Caco-2 (cell line): ENCODE data around the gene EAPP. TPM values are rescaled to one million over a fixed set of nuclear protein-coding genes. Genes with fewer than 3 reads are reported as not detected.
"Not testable (repeated sequence)": the region's sequence is repeated elsewhere in the genome, so short reads cannot be mapped to it uniquely, and the experiment has no call there.

Experiments
- BruUV-seq: library from RNA; stranded (reverse); fragments of 400-500 nt; replicated peaks from 2 replicates; lab custom pipeline; 2021; lab: Mats Ljungman, UMichigan
- CTCF ChIA-PET: fragments of 300-600 bp; sonication (Branson Sonifier 250); formaldehyde crosslinking; loops from one replicate; lab custom pipeline; 2022; ENCODE audit warnings: antibody characterized with exemption; lab: Charles Lee
- POLR2A ChIA-PET: fragments of 300-600 bp; sonication (Branson Sonifier 250); formaldehyde crosslinking; loops from one replicate; lab custom pipeline; 2022; ENCODE audit warnings: antibody characterized with exemption; lab: Charles Lee
- DNase-seq, 2 experiments: peaks; one replicate each; pipeline versions ENCODE4 v3.0.0 to v3.0.0-alpha.2; 2020 to 2022
- H3K27me3 ChIP-seq: replicated peaks from 2 replicates; pipeline ENCODE4 v1.6.0; 2011; ENCODE audit warnings: low read length; ENCODE audit not compliant: control insufficient read depth, insufficient read depth
- H3K36me3 ChIP-seq: 2 replicates; pipeline ENCODE4 v1.5.1; 2011; ENCODE audit warnings: low read length; ENCODE audit not compliant: control insufficient read depth, insufficient read depth
- H3K4me1 ChIP-seq: fragments of 250-450 bp; sonication (Bioruptor Pico); 2 replicates; pipeline ENCODE4 v1.5.1; 2020; ENCODE audit warnings: mild to moderate bottlenecking
- H3K4me3 ChIP-seq: 2 replicates; pipeline ENCODE4 v1.5.1; 2011; ENCODE audit warnings: low read depth, mild to moderate bottlenecking, control low read depth, low read length
- H3K9me3 ChIP-seq: fragments of 250-450 bp; sonication (Bioruptor Pico); 2 replicates; pipeline ENCODE4 v1.5.1; 2020; ENCODE audit warnings: mild to moderate bottlenecking, moderate library complexity
- H3K27ac Mint-ChIP-seq: one replicate; pipeline ENCODE4 v1.8.0; 2022; ENCODE audit warnings: mixed read lengths; ENCODE audit not compliant: unreplicated experiment
- H3K27me3 Mint-ChIP-seq: one replicate; pipeline ENCODE4 v1.8.0; 2022; ENCODE audit warnings: mixed read lengths; ENCODE audit not compliant: insufficient read depth, unreplicated experiment
- H3K36me3 Mint-ChIP-seq: one replicate; pipeline ENCODE4 v1.8.0; 2022; ENCODE audit warnings: mild to moderate bottlenecking, mixed read lengths; ENCODE audit not compliant: insufficient read depth, unreplicated experiment
- H3K4me1 Mint-ChIP-seq: one replicate; pipeline ENCODE4 v1.8.0; 2022; ENCODE audit warnings: low read depth, mixed read lengths; ENCODE audit not compliant: unreplicated experiment
- H3K4me3 Mint-ChIP-seq: one replicate; pipeline ENCODE4 v1.8.0; 2022; ENCODE audit warnings: mild to moderate bottlenecking, moderate library complexity, mixed read lengths; ENCODE audit not compliant: unreplicated experiment
- H3K9me3 Mint-ChIP-seq: one replicate; pipeline ENCODE4 v1.8.0; 2022; ENCODE audit warnings: mixed read lengths; ENCODE audit not compliant: unreplicated experiment
- CTCF ChIP-seq, 2 experiments: fragments of 200-600 bp in 1 of 2; IDR thresholded peaks; 1 replicate in 1 of 2; 2 replicates in 1 of 2; pipeline versions ENCODE4 v1.5.1 to v1.8.0; 2011 to 2022; ENCODE audit warnings: antibody characterized with exemption in 1 of 2, control low read depth in 1 of 2, inconsistent platforms in 1 of 2, low read depth in 1 of 2, low read length in 1 of 2, mild to moderate bottlenecking in 1 of 2, moderate library complexity in 1 of 2; ENCODE audit not compliant: insufficient read depth in 1 of 2, severe bottlenecking in 1 of 2, unreplicated experiment in 1 of 2
- intact Hi-C: fragments of 100-400 bp; cut with micrococcal nuclease; formaldehyde crosslinking; loops from one replicate; pipeline ENCODE4 v1.10.0; 2022; ENCODE audit not compliant: unreplicated experiment
- total RNA-seq: library from RNA; stranded (reverse); gene quantifications from 2 replicates; pipeline ENCODE4 v1.2.3, GENCODE V29; 2022

EAPP gene
- total RNA-seq, 1 experiment from 2014 or later: 30.7 TPM

- DNase-seq: no peak
- Histone ChIP-seq H3K4me1 (peaks cover 19% of the 10 kb centered on the region), H3K4me3 (no peak overlapping the region), H3K27me3 (no peaks in the 10 kb centered on the region), H3K9me3 (no peaks in the 10 kb centered on the region), H3K36me3 (no peaks in the 10 kb centered on the region)
- H3K4me3 Mint-ChIP-seq: no peak overlapping the region
- no peak for TF ChIP-seq CTCF (IDR thresholded peaks at IDR 0.05; ENCODE audit: insufficient read depth in 1 of 2, low read depth in 1 of 2, low read length in 1 of 2, severe bottlenecking in 1 of 2, unreplicated experiment in 1 of 2)
- intact Hi-C loops: no loop called here
- BruUV-seq: no TSS peak
- ChIA-PET CTCF (no interaction called here), POLR2A (no interaction called here)
- no peak overlapping the region for H3K27ac Mint-ChIP-seq
- no peaks in the 10 kb centered on the region for H3K36me3 Mint-ChIP-seq
- H3K27me3 Mint-ChIP-seq: no peaks in the 10 kb centered on the region
- H3K4me1 Mint-ChIP-seq: peaks cover 7% of the 10 kb centered on the region
- no peaks in the 10 kb centered on the region for H3K9me3 Mint-ChIP-seq
Measured at GRCh38 chr14:34507459-34507858, 32.0 kb downstream of the EAPP start.

- POLR2A ChIA-PET: interaction anchor here (1.6 kb wide), 1 partner anchor 44 kb away, joined by 4 read pairs; no protein-coding TSS in a partner anchor
- H3K27ac Mint-ChIP-seq, H3K36me3 Mint-ChIP-seq, H3K27me3 ChIP-seq, H3K4me1 Mint-ChIP-seq, H3K4me3 Mint-ChIP-seq, H3K4me3 ChIP-seq, H3K9me3 Mint-ChIP-seq, intact Hi-C loops, DNase-seq, BruUV-seq, H3K9me3 ChIP-seq, CTCF ChIA-PET, H3K27me3 Mint-ChIP-seq, H3K36me3 ChIP-seq: not testable (repeated sequence)
- peaks cover 19% of the 10 kb centered on the region for H3K4me1 ChIP-seq
Measured at GRCh38 chr14:34505124-34505491, 34.4 kb downstream of the EAPP start.

- DNase-seq, H3K9me3 Mint-ChIP-seq, BruUV-seq, H3K27me3 Mint-ChIP-seq, H3K4me1 Mint-ChIP-seq, H3K27ac Mint-ChIP-seq, intact Hi-C loops, H3K36me3 Mint-ChIP-seq, H3K27me3 ChIP-seq, H3K4me3 ChIP-seq, H3K9me3 ChIP-seq, H3K36me3 ChIP-seq, H3K4me3 Mint-ChIP-seq, CTCF ChIA-PET: not testable (repeated sequence)
- H3K4me1 ChIP-seq: peaks cover 19% of the 10 kb centered on the region
- POLR2A ChIA-PET: interaction anchor here (0.6 kb wide), 1 partner anchor 109 kb away, joined by 6 read pairs; no protein-coding TSS in a partner anchor
Measured at GRCh38 chr14:34504027-34504426, 35.5 kb downstream of the EAPP start.

- ChIA-PET CTCF (no interaction called here), POLR2A (no interaction called here)
- Mint-ChIP-seq H3K27ac (no peak overlapping the region), H3K36me3 (no peaks in the 10 kb centered on the region), H3K4me3 (no peak overlapping the region), H3K9me3 (no peaks in the 10 kb centered on the region), H3K4me1 (peaks cover 7% of the 10 kb centered on the region), H3K27me3 (no peaks in the 10 kb centered on the region)
- H3K4me1 ChIP-seq: peaks cover 26% of the 10 kb centered on the region
- intact Hi-C loops: no loop called here
- no TSS peak for BruUV-seq
- H3K36me3 ChIP-seq: no peaks in the 10 kb centered on the region
- H3K4me3 ChIP-seq: no peak overlapping the region
- TF ChIP-seq CTCF (IDR thresholded peaks at IDR 0.05; ENCODE audit: insufficient read depth in 1 of 2, low read depth in 1 of 2, low read length in 1 of 2, severe bottlenecking in 1 of 2, unreplicated experiment in 1 of 2): no peak
- no peaks in the 10 kb centered on the region for H3K27me3 ChIP-seq
- DNase-seq: no peak
- H3K9me3 ChIP-seq: no peaks in the 10 kb centered on the region
Measured at GRCh38 chr14:34502545-34503225, 36.8 kb downstream of the EAPP start.
